B cell (primary cell): Measurements from ENCODE around the gene DLK1.

Experiments
- EZH2 ChIP-seq: IDR thresholded peaks from 2 replicates; pipeline ENCODE4 v1.6.1; 2012; ENCODE audit warnings: borderline replicate concordance, low read depth, mild to moderate bottlenecking, moderate library complexity, low read length; ENCODE audit not compliant: insufficient read depth, poor library complexity, severe bottlenecking
- TF ChIP-seq, protein P1 (sequence below): fragments of 200-600 bp; IDR thresholded peaks from one replicate; pipeline ENCODE4 v1.8.0; 2022; ENCODE audit warnings: antibody characterized with exemption, mild to moderate bottlenecking

DNA sequence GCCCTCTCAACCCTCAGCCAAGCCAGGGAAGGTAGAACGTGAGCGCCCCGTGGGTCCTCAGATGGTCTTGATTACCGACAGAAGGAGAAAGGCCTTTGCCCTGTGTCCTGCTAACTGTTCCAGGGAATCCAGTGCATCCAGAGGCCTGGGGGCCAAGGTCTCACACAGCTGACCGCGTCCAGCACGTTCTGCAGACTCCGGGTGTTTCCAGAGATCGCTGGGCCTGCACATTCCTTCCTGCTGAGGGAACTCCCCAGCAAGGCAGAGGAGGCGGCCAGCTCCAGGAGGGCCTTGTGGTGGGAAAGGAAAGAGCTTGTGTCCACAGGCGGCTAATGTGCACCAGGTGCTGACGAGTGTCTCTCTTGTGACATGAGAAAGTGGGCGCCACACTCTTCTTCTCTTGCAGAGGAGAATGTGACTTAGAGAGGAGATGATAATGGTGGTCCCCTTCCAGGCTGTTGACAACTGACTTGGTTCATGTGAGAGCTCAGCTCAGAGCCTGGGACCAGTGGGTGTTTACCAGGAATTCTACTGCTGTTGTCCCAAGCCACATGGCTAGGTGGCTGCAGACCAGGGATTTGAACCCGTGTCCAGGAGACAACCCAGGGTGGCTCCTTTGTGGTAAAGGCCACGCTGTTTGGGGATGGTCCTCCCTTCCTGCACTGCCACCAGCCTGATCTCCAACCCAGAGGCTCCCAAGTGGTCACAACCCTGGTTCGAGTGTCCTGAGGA, 46.8 kb upstream of the DLK1 start:
- TF ChIP-seq, protein P1, sequence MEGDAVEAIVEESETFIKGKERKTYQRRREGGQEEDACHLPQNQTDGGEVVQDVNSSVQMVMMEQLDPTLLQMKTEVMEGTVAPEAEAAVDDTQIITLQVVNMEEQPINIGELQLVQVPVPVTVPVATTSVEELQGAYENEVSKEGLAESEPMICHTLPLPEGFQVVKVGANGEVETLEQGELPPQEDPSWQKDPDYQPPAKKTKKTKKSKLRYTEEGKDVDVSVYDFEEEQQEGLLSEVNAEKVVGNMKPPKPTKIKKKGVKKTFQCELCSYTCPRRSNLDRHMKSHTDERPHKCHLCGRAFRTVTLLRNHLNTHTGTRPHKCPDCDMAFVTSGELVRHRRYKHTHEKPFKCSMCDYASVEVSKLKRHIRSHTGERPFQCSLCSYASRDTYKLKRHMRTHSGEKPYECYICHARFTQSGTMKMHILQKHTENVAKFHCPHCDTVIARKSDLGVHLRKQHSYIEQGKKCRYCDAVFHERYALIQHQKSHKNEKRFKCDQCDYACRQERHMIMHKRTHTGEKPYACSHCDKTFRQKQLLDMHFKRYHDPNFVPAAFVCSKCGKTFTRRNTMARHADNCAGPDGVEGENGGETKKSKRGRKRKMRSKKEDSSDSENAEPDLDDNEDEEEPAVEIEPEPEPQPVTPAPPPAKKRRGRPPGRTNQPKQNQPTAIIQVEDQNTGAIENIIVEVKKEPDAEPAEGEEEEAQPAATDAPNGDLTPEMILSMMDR: no peak
- no peak for TF ChIP-seq EZH2
